GM12878 (cell line): ENCODE measurements around the gene RAD51B. TPM values are rescaled to one million over a fixed set of nuclear protein-coding genes. Genes with fewer than 3 reads are reported as not detected.

Experiments
- ATAC-seq: fragments of 200-7000 bp; cut with Tn5 transposase; 3 replicates; pipeline ENCODE4 v1.9.1; 2020; ENCODE audit warnings: mild to moderate bottlenecking, moderate library complexity
- BruUV-seq: library from RNA; stranded (reverse); fragments of 400-500 nt; replicated peaks from 2 replicates; lab custom pipeline; 2021; lab: Mats Ljungman, UMichigan
- CTCF ChIA-PET: fragments of 300-600 bp; sonication (Branson Sonifier 250); formaldehyde crosslinking; extraction: SDS; loops from one replicate; lab custom pipeline; 2021; ENCODE audit warnings: inconsistent platforms; lab: Yijun Ruan, JAX
- POLR2A ChIA-PET: fragments of 350-600 bp; formaldehyde crosslinking; extraction: SDS; loops from one replicate; lab custom pipeline; 2021; ENCODE audit warnings: inconsistent platforms; lab: Charles Lee
- RAD21 ChIA-PET: fragments of 300-600 bp; sonication (Branson Sonifier 250); formaldehyde crosslinking; loops from one replicate; lab custom pipeline; 2023; ENCODE audit warnings: antibody characterized with exemption; ENCODE audit not compliant: unreplicated experiment; lab: Charles Lee
- SMC1A ChIA-PET: fragments of 300-600 bp; sonication (Branson Sonifier 250); formaldehyde crosslinking; loops from one replicate; lab custom pipeline; 2023; ENCODE audit not compliant: unreplicated experiment, uncharacterized antibody; lab: Charles Lee
- DNase-seq: peaks from one replicate; pipeline ENCODE4 v3.0.0-alpha.2; 2011; ENCODE audit warnings: low read depth, low spot score
- FAIRE-seq: peaks from 3 replicates; lab custom pipeline; 2011; peaks lifted over from hg19 to GRCh38; lab: Jason Lieb, UNC
- H2AFZ ChIP-seq: 2 replicates; pipeline ENCODE4 v1.6.0; 2011; ENCODE audit warnings: low read depth, low read length, control low read depth; ENCODE audit not compliant: control insufficient read depth
- H3K27ac ChIP-seq: 2 replicates; pipeline ENCODE4 v1.5.1; 2011; ENCODE audit warnings: control low read depth; ENCODE audit not compliant: control insufficient read depth, insufficient read depth
- H3K27me3 ChIP-seq, 2 experiments: replicated peaks in 1 of 2; 2 replicates each; pipeline versions ENCODE4 v1.6.0 to v1.6.1; 2011; ENCODE audit warnings: low read length in 1 of 2; ENCODE audit not compliant: control insufficient read depth in 2 of 2, insufficient read depth in 2 of 2
- H3K36me3 ChIP-seq, 2 experiments: 2 replicates each; pipeline ENCODE4 v1.5.1; 2011; ENCODE audit warnings: low read length in 1 of 2; ENCODE audit not compliant: control insufficient read depth in 2 of 2, insufficient read depth in 2 of 2
- H3K4me1 ChIP-seq: 2 replicates; pipeline ENCODE4 v1.6.1; 2011; ENCODE audit warnings: mild to moderate bottlenecking, low read length, moderate library complexity, mixed read lengths; ENCODE audit not compliant: control insufficient read depth, insufficient read depth
- H3K4me2 ChIP-seq: 2 replicates; pipeline ENCODE4 v1.6.0; 2011; ENCODE audit warnings: control low read depth; ENCODE audit not compliant: control insufficient read depth, insufficient read depth
- H3K4me3 ChIP-seq: fragments of 200-600 bp; sonication (generic); 2 replicates; pipeline ENCODE4 v1.5.1; 2016
- H3K79me2 ChIP-seq: 2 replicates; pipeline ENCODE4 v1.6.0; 2011; ENCODE audit warnings: low read length; ENCODE audit not compliant: control insufficient read depth, insufficient read depth
- H3K9ac ChIP-seq: 2 replicates; pipeline ENCODE4 v1.8.0; 2011; ENCODE audit warnings: low read length, control low read depth, mixed read lengths; ENCODE audit not compliant: control insufficient read depth, insufficient read depth
- H3K9me3 ChIP-seq: replicated peaks from 3 replicates; pipeline ENCODE4 v1.5.1; 2011; ENCODE audit warnings: mild to moderate bottlenecking, low read length; ENCODE audit not compliant: control insufficient read depth, insufficient read depth
- H4K20me1 ChIP-seq: 2 replicates; pipeline ENCODE4 v1.6.0; 2011; ENCODE audit not compliant: control insufficient read depth, insufficient read depth
- FOXK2 ChIP-seq: fragments of 450-650 bp; IDR thresholded peaks from 2 replicates; pipeline ENCODE4 v1.6.1; 2017; ENCODE audit warnings: mild to moderate bottlenecking, moderate library complexity
- RAD51 ChIP-seq: fragments of 450-650 bp; IDR thresholded peaks from 2 replicates; pipeline ENCODE4 v1.6.1; 2016; ENCODE audit warnings: moderate library complexity, mild to moderate bottlenecking, inconsistent platforms
- RCOR1 ChIP-seq: conservative IDR thresholded peaks from 2 replicates; pipeline ENCODE4 v1.6.1; 2012; ENCODE audit warnings: low read depth, low read length, improper control_type of control experiment
- SMAD1 ChIP-seq: fragments of 450-650 bp; IDR thresholded peaks from 2 replicates; pipeline ENCODE4 v1.6.1; 2018; ENCODE audit warnings: mild to moderate bottlenecking, low read depth; ENCODE audit not compliant: partially characterized antibody
- ZNF622 ChIP-seq: fragments of 450-650 bp; IDR thresholded peaks from 2 replicates; pipeline ENCODE4 v1.6.1; 2017; ENCODE audit warnings: mild to moderate bottlenecking, inconsistent platforms
- ZSCAN29 ChIP-seq: fragments of 450-650 bp; IDR thresholded peaks from 2 replicates; pipeline ENCODE4 v1.6.1; 2017; ENCODE audit warnings: mild to moderate bottlenecking, moderate library complexity
- WGBS: methylation state at CpG from one replicate; pipeline ENCODE4 v1.1.6; 2016; ENCODE audit warnings: low lambda C conversion rate; ENCODE audit not compliant: insufficient replicate concordance, insufficient coverage; ENCODE audit errors: missing lambda C conversion rate; 5-methylcytosine and 5-hydroxymethylcytosine counted together
- in situ Hi-C: fragments of 300-500 bp; cut with MboI; formaldehyde crosslinking; loops from 9 replicates; pipeline ENCODE4 v1.14.3; 2018; ENCODE audit warnings: mixed read lengths
- intact Hi-C: fragments of 100-400 bp; cut with micrococcal nuclease; formaldehyde crosslinking; loops from one replicate; pipeline ENCODE4 v1.14.2; 2022; ENCODE audit not compliant: unreplicated experiment
- polyA plus RNA-seq, 11 experiments: library from polyadenylated mRNA; depleted of rRNA in 4 of 11; unstranded in 6 of 11; stranded (reverse) in 5 of 11; fragments of >200 nt; fragmentation: Nextera tagmentation in 4 of 11; fragmentation: Illumina TruSeq in 1 of 11; extraction: Ambion mirVana in 4 of 11; extraction: Trizol in 1 of 11; gene quantifications; 1 replicate in 1 of 11; 2 replicates in 10 of 11; pipeline versions ENCODE4 v1.2.1 to v1.2.3, GENCODE V29; 2011 to 2016; ENCODE audit warnings: inconsistent platforms in 2 of 11, missing spikeins in 2 of 11, low read depth in 1 of 11
- total RNA-seq, 4 experiments: library from RNA; depleted of rRNA in 3 of 4; stranded (reverse); fragments of >200 nt in 3 of 4; fragmentation: Illumina TruSeq in 1 of 4; extraction: Trizol in 1 of 4; gene quantifications; 2 replicates each; pipeline versions ENCODE4 v1.2.1 to v1.2.3, GENCODE V29; 2013 to 2021
- TF ChIP-seq, protein P1 (sequence below): IDR thresholded peaks from 2 replicates; pipeline ENCODE4 v1.6.1; 2012; ENCODE audit warnings: low read depth, low read length, improper control_type of control experiment

Gene RAD51B
- total and polyA plus RNA-seq, 10 of the 15 experiments (the other 5 are each of a cell fraction or from before 2014, with no cell fraction given): 9.8 to 26.8 (median 21.3) TPM

DNA sequence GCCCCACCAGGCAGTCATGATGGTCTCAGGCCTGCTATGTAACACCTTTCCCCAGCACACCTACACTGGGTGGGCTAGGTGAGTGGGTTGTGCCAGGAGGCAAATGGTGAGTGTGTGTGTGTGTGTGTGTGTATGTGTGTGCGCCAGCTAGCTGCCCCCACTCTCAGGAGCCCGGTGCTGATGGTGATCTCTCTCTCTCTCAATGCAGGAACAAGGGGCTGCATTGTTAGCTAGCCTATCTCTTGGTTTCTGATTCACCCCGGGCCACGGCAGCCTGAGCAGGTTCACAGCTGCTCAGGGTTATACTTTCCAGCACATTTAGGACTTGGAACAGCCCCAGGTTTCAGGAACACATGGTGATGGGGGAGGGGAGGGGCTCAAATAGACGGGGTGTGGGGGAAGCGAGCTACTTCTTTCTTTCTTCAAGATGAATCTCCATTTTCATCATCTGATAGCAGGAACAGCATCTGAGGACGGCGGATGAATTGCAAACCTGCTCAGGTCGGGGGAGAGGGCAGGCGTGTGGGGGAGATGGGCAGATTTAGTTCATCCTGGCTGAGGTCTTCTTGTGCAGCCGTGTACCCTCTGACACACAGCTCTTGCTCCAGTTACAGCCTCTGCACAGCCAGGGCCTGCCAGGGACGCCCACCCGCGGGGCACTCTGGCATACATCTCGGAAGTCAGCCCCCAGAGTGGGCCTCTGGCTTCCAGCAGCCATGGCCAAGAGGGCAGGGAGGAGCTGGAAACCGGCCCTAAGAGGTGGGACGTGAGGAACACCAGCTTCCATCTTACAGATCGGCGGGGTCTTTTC is 835.6 kb downstream of the RAD51B start:
- Histone ChIP-seq H4K20me1 (no peaks in the 10 kb centered on the region), H3K9ac (no peak overlapping the region), H3K27me3 (no peaks in the 10 kb centered on the region), H3K9me3 (no peaks in the 10 kb centered on the region), H3K4me3 (no peak overlapping the region), H3K79me2 (no peaks in the 10 kb centered on the region), H3K4me1 (no peaks in the 10 kb centered on the region), H3K27ac (no peak overlapping the region), H3K36me3 (no peaks in the 10 kb centered on the region), H2AFZ (no peak overlapping the region), H3K4me2 (no peak overlapping the region)
- TF ChIP-seq ZSCAN29 (no peak), ZNF622 (no peak), RCOR1 (no peak), FOXK2 (no peak), RAD51 (no peak), SMAD1 (no peak)
- TF ChIP-seq, protein P1, sequence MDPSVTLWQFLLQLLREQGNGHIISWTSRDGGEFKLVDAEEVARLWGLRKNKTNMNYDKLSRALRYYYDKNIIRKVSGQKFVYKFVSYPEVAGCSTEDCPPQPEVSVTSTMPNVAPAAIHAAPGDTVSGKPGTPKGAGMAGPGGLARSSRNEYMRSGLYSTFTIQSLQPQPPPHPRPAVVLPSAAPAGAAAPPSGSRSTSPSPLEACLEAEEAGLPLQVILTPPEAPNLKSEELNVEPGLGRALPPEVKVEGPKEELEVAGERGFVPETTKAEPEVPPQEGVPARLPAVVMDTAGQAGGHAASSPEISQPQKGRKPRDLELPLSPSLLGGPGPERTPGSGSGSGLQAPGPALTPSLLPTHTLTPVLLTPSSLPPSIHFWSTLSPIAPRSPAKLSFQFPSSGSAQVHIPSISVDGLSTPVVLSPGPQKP: no peak
- DNase-seq (no peak), FAIRE-seq (no peak), ATAC-seq (no peak)
- intact Hi-C loops: no loop called here
- no TSS peak for BruUV-seq
- ChIA-PET POLR2A (no interaction called here), SMC1A (interaction anchor here (0.7 to 2.8 kb wide), 11 partner anchors 8 to 721 kb away, joined by 3 to 10 read pairs (median 3); no protein-coding TSS in a partner anchor), CTCF (interaction anchor here (0.5 to 3.9 kb wide), 6 partner anchors 9 to 406 kb away, joined by 3 to 25 read pairs (median 4); no protein-coding TSS in a partner anchor), RAD21 (interaction anchor here (0.7 to 1.1 kb wide), 3 partner anchors 134 to 403 kb away, joined by 3 read pairs; no protein-coding TSS in a partner anchor)
- WGBS: 63% methylated on average over 19 of the region's 19 CpGs
- in situ Hi-C loops: no loop called here
